ENCODE results near the gene CCDC47. TPM values are rescaled to one million over a fixed set of nuclear protein-coding genes. Genes with fewer than 3 reads are reported as not detected.

CCDC47 gene
- total RNA-seq, 1 experiment from 2014 or later: 117 TPM

DNA sequence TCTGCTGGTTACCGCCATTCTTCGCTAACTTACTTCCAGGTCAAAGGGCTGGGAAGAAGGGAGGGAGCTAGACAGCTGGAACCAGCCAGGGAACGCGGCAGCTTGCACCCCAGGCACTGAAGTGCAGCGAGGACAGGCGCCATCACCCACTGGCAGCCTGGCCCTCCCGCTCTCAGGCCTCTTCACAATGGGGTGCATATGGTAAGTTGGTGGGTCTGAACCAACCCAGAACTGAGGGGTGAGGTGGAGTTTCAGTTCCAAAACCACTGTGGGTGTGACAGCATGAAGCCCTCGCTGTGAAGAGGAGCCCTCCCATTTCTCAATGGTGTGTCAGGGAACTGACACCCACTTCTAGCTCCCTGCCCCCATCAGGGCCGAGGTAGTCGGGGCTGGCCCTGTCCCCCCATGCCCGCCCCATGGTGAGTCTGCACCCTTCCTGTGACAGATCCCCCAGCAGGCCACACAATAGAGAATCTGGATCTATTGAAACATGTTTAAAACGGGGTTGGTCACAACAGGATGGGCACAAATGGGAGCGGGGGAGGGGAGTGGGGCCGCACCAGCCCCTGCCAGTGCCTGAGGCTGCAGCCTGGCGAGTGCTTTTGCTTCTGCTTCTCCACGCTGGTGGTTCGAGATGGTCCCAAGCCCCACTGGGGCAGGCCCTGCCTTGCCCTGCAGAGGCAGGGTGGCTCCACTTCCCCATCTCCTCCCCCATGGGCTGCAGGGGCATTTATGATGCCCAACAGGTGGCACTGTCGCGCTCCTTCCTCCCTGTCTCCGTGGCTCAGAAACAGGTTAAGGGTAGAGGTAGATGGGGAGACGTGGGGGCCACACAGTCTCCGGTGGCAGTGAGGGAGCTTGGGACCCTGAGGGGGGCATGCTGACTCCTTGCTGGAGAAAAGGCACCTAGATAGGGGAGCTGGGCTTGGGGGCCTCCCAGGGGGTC is 75.8 kb downstream of the CCDC47 start:
- Histone ChIP-seq H3K4me2 (ENCODE audit: low read length) (no peak overlapping the region), H3K27me3 (ENCODE audit: insufficient read depth, low read length) (no peaks in the 10 kb centered on the region), H3K4me1 (ENCODE audit: control insufficient read depth in 1 of 2, insufficient read depth in 2 of 2, low read length in 2 of 2) (peaks cover 5 to 30% of the 10 kb centered on the region in 2 experiments), H2AFZ (ENCODE audit: low read depth, low read length, poor library complexity, severe bottlenecking) (no peak overlapping the region), H3K36me3 (ENCODE audit: control insufficient read depth in 1 of 2, insufficient read depth in 2 of 2, low read length in 2 of 2) (no peaks in the 10 kb centered on the region), H3K9me2 (ENCODE audit: insufficient read depth) (no peaks in the 10 kb centered on the region), H3K9me3 (ENCODE audit: control insufficient read depth in 1 of 2, insufficient read depth in 1 of 2, low read depth in 1 of 2, low read length in 2 of 2) (no peaks in the 10 kb centered on the region), H3K27ac (ENCODE audit: low read depth, low read length) (no peak overlapping the region), H4K20me1 (ENCODE audit: insufficient read depth) (no peaks in the 10 kb centered on the region), H3K79me2 (ENCODE audit: insufficient read depth, low read length) (no peaks in the 10 kb centered on the region), H3K9ac (ENCODE audit: low read length) (no peak overlapping the region), H3K4me3 (replicated peaks in 1 of 2; ENCODE audit: low read depth in 1 of 2, low read length in 2 of 2) (no peak overlapping the region)
- TF ChIP-seq RAD21 (IDR thresholded peaks at IDR 0.05; ENCODE audit: low read depth): peak; percentile 77
- TF ChIP-seq POLR2AphosphoS5 (IDR thresholded peaks at IDR 0.05; ENCODE audit: low read depth, low read length): peak; percentile 23; the same call in 1 of the 2 replicates
- no peak for TF ChIP-seq ELF1 (IDR thresholded peaks at IDR 0.05; ENCODE audit: borderline replicate concordance, low read depth)
- TF ChIP-seq, protein P1, sequence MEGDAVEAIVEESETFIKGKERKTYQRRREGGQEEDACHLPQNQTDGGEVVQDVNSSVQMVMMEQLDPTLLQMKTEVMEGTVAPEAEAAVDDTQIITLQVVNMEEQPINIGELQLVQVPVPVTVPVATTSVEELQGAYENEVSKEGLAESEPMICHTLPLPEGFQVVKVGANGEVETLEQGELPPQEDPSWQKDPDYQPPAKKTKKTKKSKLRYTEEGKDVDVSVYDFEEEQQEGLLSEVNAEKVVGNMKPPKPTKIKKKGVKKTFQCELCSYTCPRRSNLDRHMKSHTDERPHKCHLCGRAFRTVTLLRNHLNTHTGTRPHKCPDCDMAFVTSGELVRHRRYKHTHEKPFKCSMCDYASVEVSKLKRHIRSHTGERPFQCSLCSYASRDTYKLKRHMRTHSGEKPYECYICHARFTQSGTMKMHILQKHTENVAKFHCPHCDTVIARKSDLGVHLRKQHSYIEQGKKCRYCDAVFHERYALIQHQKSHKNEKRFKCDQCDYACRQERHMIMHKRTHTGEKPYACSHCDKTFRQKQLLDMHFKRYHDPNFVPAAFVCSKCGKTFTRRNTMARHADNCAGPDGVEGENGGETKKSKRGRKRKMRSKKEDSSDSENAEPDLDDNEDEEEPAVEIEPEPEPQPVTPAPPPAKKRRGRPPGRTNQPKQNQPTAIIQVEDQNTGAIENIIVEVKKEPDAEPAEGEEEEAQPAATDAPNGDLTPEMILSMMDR (IDR thresholded peaks at IDR 0.05 in 2 of 3, conservative IDR thresholded peaks at IDR 0.05 in 1 of 3; ENCODE audit: borderline replicate concordance in 1 of 3, insufficient read depth in 1 of 3, low read depth in 2 of 3, low read length in 2 of 3): peak; percentile 85 to 89 (median 87)
- ATAC-seq: peak; percentile 71
- ChIA-PET RAD21 (ENCODE audit: low non-redundant PET in 1 of 2, low total read pairs in 2 of 2, uncharacterized antibody in 2 of 2, unreplicated experiment in 2 of 2) (no interaction called here), POLR2A (interaction anchor here (0.7 kb wide), 1 partner anchor 499 kb away, joined by 3 read pairs; no protein-coding TSS in a partner anchor), CTCF (interaction anchor here (1.1 to 1.5 kb wide), 7 partner anchors 7 to 272 kb away, joined by 3 to 8 read pairs (median 3); no protein-coding TSS in a partner anchor)
- peak; percentile 27 for DNase-seq (ENCODE audit: low read depth, low spot score)
- no TSS peak for BruUV-seq (replicated peaks)
- intact Hi-C loops (cut with micrococcal nuclease): loop anchor here (5.0 kb wide), 2 partner anchors 130 to 270 kb away; partner anchors contain the start of genes FTSJ3 and PSMC5
